A375 (cell line): ENCODE results near the gene DPEP2NB. TPM values are rescaled to one million over a fixed set of nuclear protein-coding genes. Genes with fewer than 3 reads are reported as not detected.

Experiments
- small RNA-seq: library from RNA; depleted of rRNA; stranded (forward); fragments of <200 nt; gene quantifications from one replicate; pipeline ENCODE3, GENCODE V24; 2014
- total RNA-seq: library from RNA; depleted of rRNA; stranded (reverse); fragments of >200 nt; shearing (Covaris generic); gene quantifications from 2 replicates; pipeline ENCODE4 v1.2.3, GENCODE V29; 2014; rRNA removed

DPEP2NB gene
- total RNA-seq = not detected in 2 replicates

GRCh38 chr16:68015681-68016080, at the start of gene DPEP2NB:
Gene DPEP2NB (minus strand): TSS chr16:68015911. CDS start chr16:68015770, 141 bp downstream.

GRCh38 chr16:68022728-68023537, 7.2 kb upstream of the DPEP2NB start, which contains the start of the genes DDX28 and DUS2:
Gene DDX28 (minus strand): TSS chr16:68023232. CDS start chr16:68023202, 30 bp downstream.
Gene DUS2 (plus strand): TSS chr16:68023284. CDS start chr16:68038024, 14,740 bp downstream.

GRCh38 chr16:67998779-67999688, 16.7 kb downstream of the DPEP2NB start, which contains the start of gene DPEP2:
Gene DPEP2 (minus strand): TSS chr16:67999484. CDS start chr16:67993212, 6,272 bp downstream.

GRCh38 chr16:67979955-67980678, 35.6 kb downstream of the DPEP2NB start, which contains the start of gene DPEP3:
Gene DPEP3 (minus strand): TSS chr16:67980499. CDS start chr16:67980380, 119 bp downstream.

GRCh38 chr16:67968400-67969253, 47.1 kb downstream of the DPEP2NB start, which contains the start of gene SLC12A4:
Gene SLC12A4 (minus strand): TSS chr16:67968637. CDS start chr16:67968553, 84 bp downstream.

Small RNAs within 50 kb of the gene (small RNA-seq; reads per million reads assigned to genes)
- gene RNU6-359P = not detected

Other genes with a start within 250 kb of the DPEP2NB start
- gene RANBP10, start 209.4 kb downstream of the DPEP2NB start, total RNA-seq = 5.4 and 5.5 TPM in 2 replicates
- gene TSNAXIP1, start 209.0 kb downstream of the DPEP2NB start, total RNA-seq = 0.66 and 1.6 TPM in 2 replicates
- gene THAP11, start 173.6 kb downstream of the DPEP2NB start, total RNA-seq = 36.9 and 37.4 TPM in 2 replicates
- 174 TPM in 2 replicates for gene NUTF2, start 169.0 kb downstream of the DPEP2NB start, total RNA-seq
- gene CENPT, start 168.2 kb downstream of the DPEP2NB start, total RNA-seq = 29.7 and 30.7 TPM in 2 replicates
- gene EDC4, start 142.9 kb downstream of the DPEP2NB start, total RNA-seq = 82.4 and 94.4 TPM in 2 replicates
- gene NRN1L, start 131.0 kb downstream of the DPEP2NB start, total RNA-seq = 0.30 TPM in 1 of 2 replicates, not detected in the other
- gene PSKH1, start 122.7 kb downstream of the DPEP2NB start, total RNA-seq = 6.7 and 11.1 TPM in 2 replicates
- gene CTRL, start 84.0 kb downstream of the DPEP2NB start, total RNA-seq = 1.6 and 4.0 TPM in 2 replicates
- gene PSMB10, start 79.1 kb downstream of the DPEP2NB start, total RNA-seq = 69.2 and 69.3 TPM in 2 replicates
- 3.4 and 4.7 TPM in 2 replicates for gene LCAT, start 71.8 kb downstream of the DPEP2NB start, total RNA-seq
- gene SLC12A4, start 47.3 kb downstream of the DPEP2NB start, total RNA-seq = 32.8 and 41.3 TPM in 2 replicates
- not detected in 2 replicates for gene DPEP3, start 35.4 kb downstream of the DPEP2NB start, total RNA-seq
- not detected in 2 replicates for gene DPEP2, start 16.4 kb downstream of the DPEP2NB start, total RNA-seq
- gene DDX28, start 7.3 kb upstream of the DPEP2NB start, total RNA-seq = 28.6 and 31.1 TPM in 2 replicates
- 19.3 and 25.8 TPM in 2 replicates for gene DUS2, start 7.4 kb upstream of the DPEP2NB start, total RNA-seq
- 19.3 and 21.5 TPM in 2 replicates for gene NFATC3, start 69.5 kb upstream of the DPEP2NB start, total RNA-seq
- gene ESRP2, start 220.2 kb upstream of the DPEP2NB start, total RNA-seq = 0.15 and 0.50 TPM in 2 replicates
- 17.0 and 18.0 TPM in 2 replicates for gene PLA2G15, start 229.5 kb upstream of the DPEP2NB start, total RNA-seq
- gene SLC7A6, start 248.6 kb upstream of the DPEP2NB start, total RNA-seq = 16.4 and 22.3 TPM in 2 replicates